K562 (cell line): ENCODE measurements around the gene CPM. TPM values are rescaled to one million over a fixed set of nuclear protein-coding genes. Genes with fewer than 3 reads are reported as not detected.
A peak's percentile ranks its signal among the peaks of the same experiment; 100 is the strongest.

Experiments used
- BCOR ChIP-seq: fragments of 450-650 bp; IDR thresholded peaks from 2 replicates; pipeline ENCODE4 v1.6.1; 2016
- KLF10 ChIP-seq: fragments of 250-450 bp; sonication (Bioruptor Pico); IDR thresholded peaks from 2 replicates; pipeline ENCODE4 v1.6.1; 2021; ENCODE audit warnings: matching md5 sums
- MCM3 ChIP-seq: fragments of 450-650 bp; IDR thresholded peaks from 2 replicates; pipeline ENCODE4 v1.6.1; 2016
- PTTG1 ChIP-seq: fragments of 450-650 bp; IDR thresholded peaks from 2 replicates; pipeline ENCODE4 v1.6.1; 2016; ENCODE audit warnings: low read depth, mild to moderate bottlenecking, missing genetic modification characterization, missing compliant biosample characterization
- RFX7 ChIP-seq: fragments of 250-450 bp; sonication (Bioruptor Pico); IDR thresholded peaks from 2 replicates; pipeline ENCODE4 v1.5.1; 2021; ENCODE audit warnings: mild to moderate bottlenecking
- RNF219 ChIP-seq: fragments of 250-450 bp; sonication (Bioruptor Pico); IDR thresholded peaks from 2 replicates; pipeline ENCODE4 v1.5.0; 2022; ENCODE audit warnings: mild to moderate bottlenecking
- SAP30 ChIP-seq: fragments of 200-600 bp; sonication (generic); IDR thresholded peaks from 2 replicates; pipeline ENCODE4 v1.6.1; 2012; ENCODE audit warnings: borderline replicate concordance, low read depth, mild to moderate bottlenecking, moderate library complexity, low read length, control low read depth, inconsistent platforms; ENCODE audit not compliant: insufficient read depth, poor library complexity, severe bottlenecking
- SNIP1 ChIP-seq: fragments of 450-650 bp; IDR thresholded peaks from 2 replicates; pipeline ENCODE4 v1.7.1; 2017; ENCODE audit warnings: low read depth, mild to moderate bottlenecking
- SP1 ChIP-seq: sonication (generic); formaldehyde crosslinking; IDR thresholded peaks from 2 replicates; pipeline ENCODE4 v1.8.1; 2022; ENCODE audit warnings: mild to moderate bottlenecking, missing genetic modification reagents
- TEAD1 ChIP-seq, 2 experiments: fragments of 450-650 bp in 1 of 2; sonication (generic) in 1 of 2; formaldehyde crosslinking; IDR thresholded peaks; 2 replicates each; pipeline versions ENCODE4 v1.4.0 to v1.8.0; 2020 to 2022; ENCODE audit warnings: mild to moderate bottlenecking in 2 of 2, missing genetic modification reagents in 1 of 2
- ZBTB1 ChIP-seq: sonication (generic); formaldehyde crosslinking; IDR thresholded peaks from 2 replicates; pipeline ENCODE4 v1.8.1; 2023; ENCODE audit warnings: missing genetic modification reagents, low read depth, mild to moderate bottlenecking, borderline replicate concordance
- ZBTB40 ChIP-seq, 2 experiments: fragments of 450-650 bp in 1 of 2; sonication (generic) in 1 of 2; formaldehyde crosslinking in 1 of 2; IDR thresholded peaks; 2 replicates each; pipeline versions ENCODE4 v1.7.1 to v1.9.0; 2016 to 2022; ENCODE audit warnings: inconsistent platforms in 1 of 2, mild to moderate bottlenecking in 1 of 2, missing genetic modification reagents in 1 of 2
- ZNF41 ChIP-seq: fragments of 250-450 bp; sonication (Bioruptor Pico); conservative IDR thresholded peaks from 2 replicates; pipeline ENCODE4 v1.4.0; 2020; ENCODE audit warnings: mild to moderate bottlenecking
- polyA plus RNA-seq, 8 experiments: library from polyadenylated mRNA; depleted of rRNA in 4 of 8; stranded (reverse) in 5 of 8; unstranded in 3 of 8; fragments of >200 nt; fragmentation: Nextera tagmentation in 2 of 8; fragmentation: Illumina TruSeq in 1 of 8; extraction: Ambion mirVana in 2 of 8; extraction: Trizol in 1 of 8; gene quantifications; 2 replicates each; pipeline versions ENCODE4 v1.2.1 to v1.2.3, GENCODE V29; 2011 to 2014; ENCODE audit warnings: inconsistent platforms in 1 of 8, missing spikeins in 1 of 8
- total RNA-seq, 7 experiments: library from RNA; depleted of rRNA in 6 of 7; stranded (reverse); fragments of >200 nt in 6 of 7; fragmentation: Illumina TruSeq in 2 of 7; extraction: Trizol in 2 of 7; gene quantifications; 2 replicates each; pipeline versions ENCODE4 v1.2.1 to v1.2.3, GENCODE V29; 2011 to 2021; ENCODE audit warnings: low replicate concordance in 1 of 7
- TF ChIP-seq, protein P1 (sequence below): fragments of 250-450 bp; sonication (Bioruptor Pico); IDR thresholded peaks from 2 replicates; pipeline ENCODE4 v1.4.0; 2020; ENCODE audit warnings: mild to moderate bottlenecking

The CPM gene
- total and polyA plus RNA-seq, 9 of the 15 experiments (the other 6 are each of a cell fraction or from before 2014, with no cell fraction given): 0.31 TPM; not detected in 8

- TF ChIP-seq ZBTB40 (IDR thresholded peaks at IDR 0.05) (peak; percentile 61; the same call in 1 of the 2 replicates), ZBTB40 (CRISPR knock-in tag; IDR thresholded peaks at IDR 0.05) (no peak), KLF10 (CRISPR knock-in tag) (no peak), SP1 (peak; percentile 49), SNIP1 (no peak), RFX7 (CRISPR knock-in tag) (no peak), RNF219 (CRISPR knock-in tag) (no peak), BCOR (no peak), PTTG1 (tag) (no peak), MCM3 (no peak), SAP30 (peak; percentile 26), TEAD1 (CRISPR knock-in tag; IDR thresholded peaks at IDR 0.05) (peak; percentile 16 to 62; a peak in 2 of 4 replicates), ZBTB1 (peak; percentile 72; the same call in 1 of the 2 replicates), ZNF41 (CRISPR knock-in tag) (0 out of 2 replicates have a peak, but pooled peaks have one; percentile 20)
- TF ChIP-seq, protein P1, sequence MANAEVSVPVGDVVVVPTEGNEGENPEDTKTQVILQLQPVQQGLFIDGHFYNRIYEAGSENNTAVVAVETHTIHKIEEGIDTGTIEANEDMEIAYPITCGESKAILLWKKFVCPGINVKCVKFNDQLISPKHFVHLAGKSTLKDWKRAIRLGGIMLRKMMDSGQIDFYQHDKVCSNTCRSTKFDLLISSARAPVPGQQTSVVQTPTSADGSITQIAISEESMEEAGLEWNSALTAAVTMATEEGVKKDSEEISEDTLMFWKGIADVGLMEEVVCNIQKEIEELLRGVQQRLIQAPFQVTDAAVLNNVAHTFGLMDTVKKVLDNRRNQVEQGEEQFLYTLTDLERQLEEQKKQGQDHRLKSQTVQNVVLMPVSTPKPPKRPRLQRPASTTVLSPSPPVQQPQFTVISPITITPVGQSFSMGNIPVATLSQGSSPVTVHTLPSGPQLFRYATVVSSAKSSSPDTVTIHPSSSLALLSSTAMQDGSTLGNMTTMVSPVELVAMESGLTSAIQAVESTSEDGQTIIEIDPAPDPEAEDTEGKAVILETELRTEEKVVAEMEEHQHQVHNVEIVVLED (CRISPR knock-in tag): peak; percentile 71
Measured at GRCh38 chr12:68807576-68808387, 125.2 kb downstream of the CPM start, which contains the start of gene MDM2 (continued).
